GM23248 (cell line): ENCODE measurements around the gene BAIAP2.

ENCODE experiments used
- EZH2 ChIP-seq: fragments of 200-600 bp; sonication (generic); IDR thresholded peaks from 2 replicates; pipeline ENCODE4 v1.6.1; 2018; ENCODE audit warnings: antibody characterized with exemption, mild to moderate bottlenecking; ENCODE audit not compliant: insufficient read depth, poor library complexity, severe bottlenecking
- EZH2phosphoT487 ChIP-seq: fragments of 200-600 bp; sonication (generic); IDR thresholded peaks from 2 replicates; pipeline ENCODE4 v1.6.1; 2018; ENCODE audit warnings: antibody characterized with exemption, moderate library complexity, mild to moderate bottlenecking, low read depth; ENCODE audit not compliant: insufficient read depth

- TF ChIP-seq EZH2phosphoT487, result no peak
- TF ChIP-seq EZH2, result no peak
Measured at GRCh38 chr17:81161972-81162371, 127.0 kb downstream of the BAIAP2 start.
